ENCODE data around the gene CPSF7.

GRCh38 chr11:61442616-61443015 lies 12.8 kb upstream of the CPSF7 start:
- TF ChIP-seq CTCF (IDR thresholded peaks at IDR 0.05; ENCODE audit: insufficient read depth, low read length, poor library complexity, severe bottlenecking) (no peak), EZH2phosphoT487 (conservative IDR thresholded peaks at IDR 0.05; ENCODE audit: low read length) (no peak)
